Measurements from ENCODE around the gene LRTM2. TPM values are rescaled to one million over a fixed set of nuclear protein-coding genes. Genes with fewer than 3 reads are reported as not detected.

Gene LRTM2
- total and polyA plus RNA-seq, 7 donors, result 0.09 to 0.41 TPM; not detected in 5

DNA sequence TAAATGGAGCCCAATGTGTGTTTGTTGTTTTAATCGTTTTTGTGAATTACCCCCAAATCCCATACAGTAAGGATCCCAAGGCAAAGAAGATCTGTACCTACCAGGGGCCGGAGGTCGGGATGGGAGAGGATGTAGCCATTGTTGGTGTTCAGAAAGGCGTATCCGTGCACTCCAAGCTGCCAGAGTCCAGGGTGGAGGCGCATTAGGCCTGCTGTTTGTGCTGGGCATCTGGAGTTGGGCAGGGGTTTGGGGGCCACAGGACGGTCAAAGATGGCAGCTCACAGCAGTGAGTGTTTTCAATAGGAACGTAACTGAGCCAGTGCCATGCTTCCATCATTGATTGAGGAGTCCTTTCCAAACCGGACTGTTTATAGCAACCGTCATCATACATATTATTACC is 57.8 kb downstream of the LRTM2 start:
- intact Hi-C loops (cut with DNase I), result no loop called here

DNA sequence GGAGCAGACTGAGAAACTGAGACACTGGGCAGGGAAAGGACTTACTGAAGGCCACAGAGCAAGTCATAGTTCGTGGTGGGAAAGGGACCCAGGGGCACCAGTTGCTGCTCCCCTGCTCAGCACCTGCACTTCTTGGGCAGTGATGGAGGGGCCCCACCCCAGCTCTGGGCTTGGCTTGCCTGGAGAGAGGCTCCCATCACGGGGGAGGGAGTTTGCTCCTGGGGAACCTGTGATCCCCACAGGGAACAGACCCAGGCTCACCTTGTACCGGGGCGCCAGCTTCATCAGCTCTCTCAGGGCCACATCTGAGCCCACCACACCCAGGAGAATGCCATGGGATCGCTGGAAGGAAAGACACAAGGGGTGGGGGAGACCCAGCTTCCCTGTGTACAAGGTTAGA is 58.3 kb downstream of the LRTM2 start:
- intact Hi-C loops (cut with DNase I), result no loop called here
- H3K27ac ChIP-seq, result no peak overlapping the region
- 75 to 77% methylated on average over 5 of the region's 5 CpGs for WGBS, 2 donors
- H3K27me3 ChIP-seq, result no peaks in the 10 kb centered on the region
- no peaks in the 10 kb centered on the region for H3K36me3 ChIP-seq
- no peaks in the 10 kb centered on the region for H3K4me1 ChIP-seq
- TF ChIP-seq, protein P1, sequence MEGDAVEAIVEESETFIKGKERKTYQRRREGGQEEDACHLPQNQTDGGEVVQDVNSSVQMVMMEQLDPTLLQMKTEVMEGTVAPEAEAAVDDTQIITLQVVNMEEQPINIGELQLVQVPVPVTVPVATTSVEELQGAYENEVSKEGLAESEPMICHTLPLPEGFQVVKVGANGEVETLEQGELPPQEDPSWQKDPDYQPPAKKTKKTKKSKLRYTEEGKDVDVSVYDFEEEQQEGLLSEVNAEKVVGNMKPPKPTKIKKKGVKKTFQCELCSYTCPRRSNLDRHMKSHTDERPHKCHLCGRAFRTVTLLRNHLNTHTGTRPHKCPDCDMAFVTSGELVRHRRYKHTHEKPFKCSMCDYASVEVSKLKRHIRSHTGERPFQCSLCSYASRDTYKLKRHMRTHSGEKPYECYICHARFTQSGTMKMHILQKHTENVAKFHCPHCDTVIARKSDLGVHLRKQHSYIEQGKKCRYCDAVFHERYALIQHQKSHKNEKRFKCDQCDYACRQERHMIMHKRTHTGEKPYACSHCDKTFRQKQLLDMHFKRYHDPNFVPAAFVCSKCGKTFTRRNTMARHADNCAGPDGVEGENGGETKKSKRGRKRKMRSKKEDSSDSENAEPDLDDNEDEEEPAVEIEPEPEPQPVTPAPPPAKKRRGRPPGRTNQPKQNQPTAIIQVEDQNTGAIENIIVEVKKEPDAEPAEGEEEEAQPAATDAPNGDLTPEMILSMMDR (IDR thresholded peaks at IDR 0.05), result no peak
- no peak for TF ChIP-seq POLR2AphosphoS5 (IDR thresholded peaks at IDR 0.05)
- no peak for TF ChIP-seq EP300 (IDR thresholded peaks at IDR 0.05)
- TF ChIP-seq POLR2A (IDR thresholded peaks at IDR 0.05), result no peak
- H3K4me3 ChIP-seq, result no peak overlapping the region
- H3K9me3 ChIP-seq, result no peaks in the 10 kb centered on the region
- no peak for DNase-seq

More for the DNA sequence above, 57.8 kb downstream of the LRTM2 start:
- no peaks in the 10 kb centered on the region for H3K9me3 ChIP-seq
- no peaks in the 10 kb centered on the region for H3K36me3 ChIP-seq
- no peak overlapping the region for H3K27ac ChIP-seq
- TF ChIP-seq EP300 (IDR thresholded peaks at IDR 0.05), result no peak
- TF ChIP-seq POLR2A (IDR thresholded peaks at IDR 0.05), result no peak
- TF ChIP-seq POLR2AphosphoS5 (IDR thresholded peaks at IDR 0.05), result no peak
- TF ChIP-seq, protein P1 (IDR thresholded peaks at IDR 0.05), result no peak
- no peaks in the 10 kb centered on the region for H3K27me3 ChIP-seq
- H3K4me3 ChIP-seq, result no peak overlapping the region
- DNase-seq, result no peak
- WGBS, 2 donors, result 92 to 94% methylated on average over 10 of the region's 10 CpGs
- no peaks in the 10 kb centered on the region for H3K4me1 ChIP-seq

DNA sequence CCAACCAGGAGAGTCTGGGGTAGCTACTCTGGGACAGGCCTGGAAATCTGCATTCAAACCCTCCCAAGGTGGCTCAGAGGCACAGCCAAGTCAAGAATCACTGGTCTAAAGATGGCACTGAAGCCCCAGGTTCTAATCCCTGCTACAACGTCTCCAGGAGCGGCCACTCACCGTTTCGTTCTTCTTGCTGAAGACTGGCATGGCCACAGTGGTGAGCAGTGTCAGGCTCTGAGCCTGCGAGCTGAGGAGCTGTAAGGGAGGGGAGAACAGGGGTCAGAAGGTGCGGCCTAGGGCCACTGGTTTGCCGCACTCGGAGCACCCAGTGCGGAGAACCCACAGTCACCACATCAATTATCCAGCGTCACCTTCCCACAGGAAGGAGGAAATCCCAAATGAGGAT is 59.3 kb downstream of the LRTM2 start:
- TF ChIP-seq EP300 (IDR thresholded peaks at IDR 0.05), result no peak
- 94 to 95% methylated on average over 10 of the region's 10 CpGs for WGBS, 2 donors
- no peaks in the 10 kb centered on the region for H3K36me3 ChIP-seq
- no peak overlapping the region for H3K27ac ChIP-seq
- no peaks in the 10 kb centered on the region for H3K9me3 ChIP-seq
- intact Hi-C loops (cut with DNase I), result no loop called here
- no peaks in the 10 kb centered on the region for H3K27me3 ChIP-seq
- no peak overlapping the region for H3K4me3 ChIP-seq
- DNase-seq, result no peak
- no peaks in the 10 kb centered on the region for H3K4me1 ChIP-seq

DNA sequence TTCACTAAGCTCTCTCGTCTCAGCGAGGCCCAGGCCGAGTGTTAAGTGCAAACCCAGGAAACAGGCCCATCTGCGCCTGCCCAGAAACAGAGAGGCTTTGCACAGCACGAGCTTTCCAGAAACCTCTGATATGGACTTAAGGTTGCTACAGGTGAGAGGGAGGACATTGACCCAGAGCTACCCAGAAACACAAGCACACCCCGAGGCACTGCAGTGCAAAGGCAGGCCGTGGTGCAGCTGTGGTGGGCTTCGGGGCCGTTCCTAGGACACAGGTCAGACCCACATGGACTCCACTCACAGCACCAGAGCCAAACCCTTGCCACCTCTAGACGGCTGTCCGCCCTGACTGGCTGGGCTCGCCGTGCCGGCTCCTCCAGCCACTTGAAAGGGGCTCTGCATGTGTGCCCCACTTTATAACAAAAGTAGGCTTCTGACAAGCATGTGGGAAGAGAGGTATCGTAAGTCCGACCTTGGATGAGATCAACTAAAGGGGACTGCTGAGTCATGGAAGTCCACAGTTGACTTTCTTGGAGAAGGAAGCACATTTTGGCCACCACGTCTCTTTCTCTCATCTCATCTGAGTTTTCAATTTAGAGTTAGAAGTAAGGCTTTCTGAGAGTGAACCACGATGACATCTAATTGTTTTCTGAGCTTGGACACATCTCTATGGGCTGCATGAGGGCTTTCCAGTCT is 59.9 kb downstream of the LRTM2 start:
- intact Hi-C loops (cut with DNase I), result no loop called here
- no peak overlapping the region for H3K4me3 ChIP-seq
- H3K36me3 ChIP-seq, result no peaks in the 10 kb centered on the region
- 87 to 91% methylated on average over 18 of the region's 18 CpGs for WGBS, 2 donors
- H3K4me1 ChIP-seq, result no peaks in the 10 kb centered on the region
- TF ChIP-seq POLR2A (IDR thresholded peaks at IDR 0.05), result no peak
- TF ChIP-seq, protein P1 (IDR thresholded peaks at IDR 0.05), result no peak
- TF ChIP-seq EP300 (IDR thresholded peaks at IDR 0.05), result no peak
- TF ChIP-seq POLR2AphosphoS5 (IDR thresholded peaks at IDR 0.05), result no peak
- H3K27ac ChIP-seq, result no peak overlapping the region
- no peaks in the 10 kb centered on the region for H3K27me3 ChIP-seq
- DNase-seq, result no peak
- H3K9me3 ChIP-seq, result no peaks in the 10 kb centered on the region

DNA sequence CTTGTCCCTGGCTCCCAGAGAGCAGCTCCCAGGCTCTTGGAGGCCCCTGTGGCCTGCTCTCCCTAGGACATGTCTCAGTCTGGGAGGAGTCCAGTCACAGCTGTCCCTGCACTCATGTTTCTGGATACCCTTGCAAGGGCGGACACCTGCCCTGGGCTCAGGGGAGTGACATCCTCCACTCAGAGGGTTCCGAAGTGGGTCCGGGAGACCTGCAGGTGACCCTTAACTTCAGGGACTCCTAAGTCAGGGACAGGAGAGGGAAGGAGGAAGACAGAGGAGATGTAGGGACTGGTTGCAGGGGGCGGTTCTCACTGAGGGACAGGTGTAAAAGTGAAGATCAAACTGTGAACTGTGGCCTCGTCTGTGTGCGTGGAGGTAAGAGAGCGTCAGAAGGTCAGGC is 60.5 kb downstream of the LRTM2 start:
- no peak overlapping the region for H3K27ac ChIP-seq
- H3K4me3 ChIP-seq, result no peak overlapping the region
- TF ChIP-seq EP300 (IDR thresholded peaks at IDR 0.05) (no peak), POLR2A (IDR thresholded peaks at IDR 0.05) (no peak), POLR2AphosphoS5 (IDR thresholded peaks at IDR 0.05) (no peak)
- TF ChIP-seq, protein P1 (IDR thresholded peaks at IDR 0.05), result no peak
- 91 to 94% methylated on average over 7 of the region's 7 CpGs for WGBS, 2 donors
- no peak for DNase-seq
- no peaks in the 10 kb centered on the region for H3K36me3 ChIP-seq
- intact Hi-C loops (cut with DNase I), result no loop called here
- H3K4me1 ChIP-seq, result no peaks in the 10 kb centered on the region
- no peaks in the 10 kb centered on the region for H3K27me3 ChIP-seq
- H3K9me3 ChIP-seq, result no peaks in the 10 kb centered on the region

All from sigmoid colon (tissue), 7 donors.